Peyer's patch (tissue), 4 donors: Measurements from ENCODE around the gene RAD51B.

Source experiments
- POLR2A ChIP-seq, 2 donors: fragments of 450-650 bp; IDR thresholded peaks; one replicate each; pipeline ENCODE4 v1.5.1; 2017; ENCODE audit warnings: antibody characterized with exemption in 2 of 2, mild to moderate bottlenecking in 2 of 2, moderate library complexity in 2 of 2
- TF ChIP-seq, protein P1 (sequence below), 6 experiments: fragments of 450-650 bp in 4 of 6; fragments of 200-600 bp in 2 of 6; sonication (generic) in 1 of 6; IDR thresholded peaks; one replicate each; pipeline ENCODE4 v1.5.1; 2017 to 2019; ENCODE audit warnings: antibody characterized with exemption in 6 of 6, mild to moderate bottlenecking in 3 of 6, moderate library complexity in 1 of 6

DNA sequence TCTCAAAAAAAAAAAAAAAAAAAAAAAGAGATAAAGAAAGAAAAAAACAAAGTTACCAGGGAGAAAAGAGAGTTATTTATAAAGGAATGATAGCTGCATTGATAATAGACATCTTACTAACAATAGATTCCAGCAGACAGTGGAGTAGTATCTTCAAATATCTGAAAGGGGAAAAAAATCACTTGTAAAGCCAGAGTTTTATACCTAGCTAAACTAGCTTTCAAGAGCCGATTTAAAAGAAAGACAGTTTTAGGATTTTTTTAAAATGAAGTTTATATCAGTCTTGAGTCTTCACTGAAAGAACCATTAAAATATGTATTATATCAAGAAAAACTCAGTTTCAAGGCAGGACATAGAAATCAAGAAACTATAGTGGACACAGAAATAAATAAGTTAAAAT lies 710.9 kb downstream of the RAD51B start:
- TF ChIP-seq, protein P1, sequence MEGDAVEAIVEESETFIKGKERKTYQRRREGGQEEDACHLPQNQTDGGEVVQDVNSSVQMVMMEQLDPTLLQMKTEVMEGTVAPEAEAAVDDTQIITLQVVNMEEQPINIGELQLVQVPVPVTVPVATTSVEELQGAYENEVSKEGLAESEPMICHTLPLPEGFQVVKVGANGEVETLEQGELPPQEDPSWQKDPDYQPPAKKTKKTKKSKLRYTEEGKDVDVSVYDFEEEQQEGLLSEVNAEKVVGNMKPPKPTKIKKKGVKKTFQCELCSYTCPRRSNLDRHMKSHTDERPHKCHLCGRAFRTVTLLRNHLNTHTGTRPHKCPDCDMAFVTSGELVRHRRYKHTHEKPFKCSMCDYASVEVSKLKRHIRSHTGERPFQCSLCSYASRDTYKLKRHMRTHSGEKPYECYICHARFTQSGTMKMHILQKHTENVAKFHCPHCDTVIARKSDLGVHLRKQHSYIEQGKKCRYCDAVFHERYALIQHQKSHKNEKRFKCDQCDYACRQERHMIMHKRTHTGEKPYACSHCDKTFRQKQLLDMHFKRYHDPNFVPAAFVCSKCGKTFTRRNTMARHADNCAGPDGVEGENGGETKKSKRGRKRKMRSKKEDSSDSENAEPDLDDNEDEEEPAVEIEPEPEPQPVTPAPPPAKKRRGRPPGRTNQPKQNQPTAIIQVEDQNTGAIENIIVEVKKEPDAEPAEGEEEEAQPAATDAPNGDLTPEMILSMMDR (IDR thresholded peaks at IDR 0.05), result no peak
- no peak for TF ChIP-seq POLR2A (IDR thresholded peaks at IDR 0.05)
